ENCODE data around the gene USP21. TPM values are rescaled to one million over a fixed set of nuclear protein-coding genes. Genes with fewer than 3 reads are reported as not detected.

The USP21 gene
- total and polyA plus RNA-seq, 2 of the 8 experiments (the other 6 are each of a cell fraction or from before 2014, with no cell fraction given), result 23.9 to 36.3 TPM

GRCh38 chr1:161159087-161159912 lies at the start of gene USP21 (continued):
- TF ChIP-seq POU5F1 (IDR thresholded peaks at IDR 0.05; ENCODE audit: low read depth, low read length) (no peak), CHD1 (IDR thresholded peaks at IDR 0.05; ENCODE audit: low read depth, low read length) (no peak), TAF1 (IDR thresholded peaks at IDR 0.05; ENCODE audit: low read depth, low read length) (peak; percentile 94), POLR2AphosphoS5 (IDR thresholded peaks at IDR 0.05; ENCODE audit: low read depth, low read length) (peak; percentile 80), RFX5 (IDR thresholded peaks at IDR 0.05; ENCODE audit: borderline replicate concordance, low read depth, low read length) (no peak), ZNF274 (IDR thresholded peaks at IDR 0.05; ENCODE audit: borderline replicate concordance, extremely low read depth, low read length) (no peak), CTBP2 (IDR thresholded peaks at IDR 0.05; ENCODE audit: borderline replicate concordance, insufficient read depth, insufficient read length, low read length) (no peak), NRF1 (IDR thresholded peaks at IDR 0.05; ENCODE audit: low read depth, low read length) (peak; percentile 99), TCF12 (IDR thresholded peaks at IDR 0.05; ENCODE audit: low read depth, low read length) (no peak), GTF2F1 (IDR thresholded peaks at IDR 0.05; ENCODE audit: borderline replicate concordance, low read depth, low read length) (no peak), SP4 (IDR thresholded peaks at IDR 0.05; ENCODE audit: low read length) (peak; percentile 67; the same call in 1 of the 2 replicates), SRF (IDR thresholded peaks at IDR 0.05; ENCODE audit: low read depth, low read length) (no peak), KDM4A (IDR thresholded peaks at IDR 0.05; ENCODE audit: low read depth, low read length, severe bottlenecking) (no peak), EGR1 (IDR thresholded peaks at IDR 0.05; ENCODE audit: borderline replicate concordance, low read depth, low read length) (no peak), USF2 (IDR thresholded peaks at IDR 0.05; ENCODE audit: low read length) (no peak), TBP (IDR thresholded peaks at IDR 0.05; ENCODE audit: low read depth, low read length) (peak; percentile 78)
- TF ChIP-seq, protein P1, sequence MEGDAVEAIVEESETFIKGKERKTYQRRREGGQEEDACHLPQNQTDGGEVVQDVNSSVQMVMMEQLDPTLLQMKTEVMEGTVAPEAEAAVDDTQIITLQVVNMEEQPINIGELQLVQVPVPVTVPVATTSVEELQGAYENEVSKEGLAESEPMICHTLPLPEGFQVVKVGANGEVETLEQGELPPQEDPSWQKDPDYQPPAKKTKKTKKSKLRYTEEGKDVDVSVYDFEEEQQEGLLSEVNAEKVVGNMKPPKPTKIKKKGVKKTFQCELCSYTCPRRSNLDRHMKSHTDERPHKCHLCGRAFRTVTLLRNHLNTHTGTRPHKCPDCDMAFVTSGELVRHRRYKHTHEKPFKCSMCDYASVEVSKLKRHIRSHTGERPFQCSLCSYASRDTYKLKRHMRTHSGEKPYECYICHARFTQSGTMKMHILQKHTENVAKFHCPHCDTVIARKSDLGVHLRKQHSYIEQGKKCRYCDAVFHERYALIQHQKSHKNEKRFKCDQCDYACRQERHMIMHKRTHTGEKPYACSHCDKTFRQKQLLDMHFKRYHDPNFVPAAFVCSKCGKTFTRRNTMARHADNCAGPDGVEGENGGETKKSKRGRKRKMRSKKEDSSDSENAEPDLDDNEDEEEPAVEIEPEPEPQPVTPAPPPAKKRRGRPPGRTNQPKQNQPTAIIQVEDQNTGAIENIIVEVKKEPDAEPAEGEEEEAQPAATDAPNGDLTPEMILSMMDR (IDR thresholded peaks at IDR 0.05; ENCODE audit: control extremely low read depth in 1 of 3, insufficient read depth in 1 of 3, low read depth in 1 of 3, low read length in 3 of 3), result peak; percentile 3 to 34 (median 29)
